ENCODE results near the gene GOPC. TPM values are rescaled to one million over a fixed set of nuclear protein-coding genes. Genes with fewer than 3 reads are reported as not detected.

The GOPC gene
- total RNA-seq, 3 donors from 2014 or later, result 25.6 to 36.6 (median 29.5) TPM

DNA sequence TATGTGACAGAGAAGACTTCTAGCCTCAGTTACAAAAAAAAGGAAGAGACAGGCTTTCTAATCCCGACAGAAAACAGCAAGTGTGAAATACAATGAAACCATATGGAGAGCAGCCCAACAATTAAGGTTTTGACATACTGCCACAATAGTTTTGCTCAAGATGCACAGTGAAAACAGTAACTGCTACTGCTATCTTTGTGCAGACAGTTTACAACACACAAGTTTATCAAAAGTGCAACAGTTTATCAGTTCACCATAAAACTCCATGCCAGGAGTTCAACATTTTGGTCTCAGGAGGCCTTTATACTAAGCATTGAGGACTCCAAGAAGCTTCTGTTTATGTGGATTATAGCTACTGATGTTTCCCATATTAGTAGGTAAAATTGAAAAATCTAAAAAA, 37.6 kb downstream of the GOPC start:
- no peak for DNase-seq (ENCODE audit: low spot score in 2 of 2)
- H3K36me3 ChIP-seq, result peaks cover 4% of the 10 kb centered on the region

DNA sequence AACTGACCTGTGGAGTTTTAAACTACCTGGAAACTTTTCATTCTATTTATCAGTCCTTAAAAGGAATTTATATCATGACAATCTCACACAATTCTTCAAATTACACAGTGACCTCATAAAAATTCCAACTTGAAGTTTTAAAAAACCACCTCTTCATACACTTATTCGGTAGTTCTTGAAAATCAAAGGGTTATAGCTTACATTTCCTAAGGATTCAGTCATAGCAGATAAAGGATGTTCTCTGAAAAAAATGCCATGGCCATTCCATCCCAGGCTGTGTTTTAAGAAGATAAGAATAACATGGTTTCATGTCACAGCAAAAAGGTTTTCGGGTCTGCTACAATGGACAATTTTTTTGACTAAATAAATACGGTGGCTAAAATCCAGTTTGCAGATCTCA, 41.2 kb downstream of the GOPC start:
- TF ChIP-seq POLR2AphosphoS5 (IDR thresholded peaks at IDR 0.05) (no peak), POLR2A (IDR thresholded peaks at IDR 0.05) (no peak)
- TF ChIP-seq, protein P1, sequence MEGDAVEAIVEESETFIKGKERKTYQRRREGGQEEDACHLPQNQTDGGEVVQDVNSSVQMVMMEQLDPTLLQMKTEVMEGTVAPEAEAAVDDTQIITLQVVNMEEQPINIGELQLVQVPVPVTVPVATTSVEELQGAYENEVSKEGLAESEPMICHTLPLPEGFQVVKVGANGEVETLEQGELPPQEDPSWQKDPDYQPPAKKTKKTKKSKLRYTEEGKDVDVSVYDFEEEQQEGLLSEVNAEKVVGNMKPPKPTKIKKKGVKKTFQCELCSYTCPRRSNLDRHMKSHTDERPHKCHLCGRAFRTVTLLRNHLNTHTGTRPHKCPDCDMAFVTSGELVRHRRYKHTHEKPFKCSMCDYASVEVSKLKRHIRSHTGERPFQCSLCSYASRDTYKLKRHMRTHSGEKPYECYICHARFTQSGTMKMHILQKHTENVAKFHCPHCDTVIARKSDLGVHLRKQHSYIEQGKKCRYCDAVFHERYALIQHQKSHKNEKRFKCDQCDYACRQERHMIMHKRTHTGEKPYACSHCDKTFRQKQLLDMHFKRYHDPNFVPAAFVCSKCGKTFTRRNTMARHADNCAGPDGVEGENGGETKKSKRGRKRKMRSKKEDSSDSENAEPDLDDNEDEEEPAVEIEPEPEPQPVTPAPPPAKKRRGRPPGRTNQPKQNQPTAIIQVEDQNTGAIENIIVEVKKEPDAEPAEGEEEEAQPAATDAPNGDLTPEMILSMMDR (IDR thresholded peaks at IDR 0.05), result no peak
- no peak for DNase-seq (ENCODE audit: low spot score in 2 of 2)
- H3K36me3 ChIP-seq, result no peaks in the 10 kb centered on the region
- no peaks in the 10 kb centered on the region for H3K4me1 ChIP-seq
- no peaks in the 10 kb centered on the region for H3K27me3 ChIP-seq
- intact Hi-C loops (cut with DNase I; ENCODE audit: low total_unique reads), result no loop called here
- no peak overlapping the region for H3K27ac ChIP-seq
- H3K4me3 ChIP-seq, result no peak overlapping the region
- no peaks in the 10 kb centered on the region for H3K9me3 ChIP-seq

More for the DNA sequence above, 37.6 kb downstream of the GOPC start:
- Histone ChIP-seq H3K27me3 (no peaks in the 10 kb centered on the region), H3K9me3 (no peaks in the 10 kb centered on the region), H3K4me3 (no peak overlapping the region), H3K27ac (no peak overlapping the region), H3K4me1 (no peaks in the 10 kb centered on the region)
- intact Hi-C loops (cut with DNase I; ENCODE audit: low total_unique reads), result no loop called here
- TF ChIP-seq POLR2AphosphoS5 (IDR thresholded peaks at IDR 0.05) (no peak), POLR2A (IDR thresholded peaks at IDR 0.05) (no peak)
- TF ChIP-seq, protein P1 (IDR thresholded peaks at IDR 0.05), result no peak

DNA sequence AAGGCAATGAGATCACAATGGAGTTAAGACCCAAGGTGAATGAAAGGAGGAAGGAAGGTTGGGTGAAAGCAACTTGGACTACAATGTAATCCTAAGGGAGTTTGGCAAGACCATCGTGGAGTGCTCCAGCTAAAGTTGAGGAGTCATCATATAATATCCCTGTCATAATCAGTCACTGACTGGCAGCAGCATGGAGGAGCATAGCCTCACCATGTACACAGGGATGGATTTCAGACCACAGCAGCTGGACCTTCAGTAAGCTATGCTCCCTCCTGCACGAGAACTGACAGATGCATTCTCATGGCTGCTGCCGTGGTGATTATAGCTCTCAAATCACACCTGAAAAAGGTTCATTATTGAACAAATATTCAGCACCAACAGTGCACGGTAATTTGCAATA, 43.0 kb downstream of the GOPC start:
- TF ChIP-seq, protein P1 (IDR thresholded peaks at IDR 0.05), result no peak
- TF ChIP-seq POLR2A (IDR thresholded peaks at IDR 0.05), result no peak
- TF ChIP-seq POLR2AphosphoS5 (IDR thresholded peaks at IDR 0.05), result no peak
- DNase-seq (ENCODE audit: low spot score in 2 of 2), result no peak
- no peak overlapping the region for H3K27ac ChIP-seq

DNA sequence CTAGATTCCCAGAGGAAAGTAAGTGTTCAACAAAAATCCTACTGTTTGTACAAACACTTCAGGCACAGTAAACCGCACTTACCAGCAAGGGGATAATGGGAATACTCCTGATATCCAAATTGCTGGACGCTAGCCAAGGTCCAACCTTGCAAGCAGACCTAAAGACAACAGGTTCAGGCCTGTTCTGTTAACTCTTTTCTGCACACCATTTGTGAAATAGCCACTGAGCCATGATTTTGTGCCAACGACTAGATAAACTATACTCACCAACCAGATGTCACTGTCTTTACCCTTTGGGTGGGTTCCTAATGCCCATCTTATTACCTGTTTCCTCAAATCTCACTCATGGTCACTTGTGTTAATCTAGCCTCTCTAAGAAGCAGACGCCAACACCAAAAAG, 43.5 kb downstream of the GOPC start:
- Histone ChIP-seq H3K36me3 (no peaks in the 10 kb centered on the region), H3K9me3 (no peaks in the 10 kb centered on the region), H3K4me3 (no peak overlapping the region), H3K4me1 (no peaks in the 10 kb centered on the region), H3K27me3 (no peaks in the 10 kb centered on the region), H3K27ac (no peak overlapping the region)
- intact Hi-C loops (cut with DNase I; ENCODE audit: low total_unique reads), result loop anchor here (10.0 kb wide), 1 partner anchor 204 kb away; no protein-coding TSS in a partner anchor
- TF ChIP-seq POLR2AphosphoS5 (IDR thresholded peaks at IDR 0.05), result no peak
- TF ChIP-seq, protein P1 (IDR thresholded peaks at IDR 0.05), result no peak
- TF ChIP-seq POLR2A (IDR thresholded peaks at IDR 0.05), result no peak
- DNase-seq (ENCODE audit: low spot score in 2 of 2), result no peak

More for the DNA sequence above, 43.0 kb downstream of the GOPC start:
- Histone ChIP-seq H3K4me3 (no peak overlapping the region), H3K4me1 (no peaks in the 10 kb centered on the region), H3K27me3 (no peaks in the 10 kb centered on the region), H3K9me3 (no peaks in the 10 kb centered on the region), H3K36me3 (no peaks in the 10 kb centered on the region)
- intact Hi-C loops (cut with DNase I; ENCODE audit: low total_unique reads), result loop anchor here (10.0 kb wide), 1 partner anchor 204 kb away; no protein-coding TSS in a partner anchor

DNA sequence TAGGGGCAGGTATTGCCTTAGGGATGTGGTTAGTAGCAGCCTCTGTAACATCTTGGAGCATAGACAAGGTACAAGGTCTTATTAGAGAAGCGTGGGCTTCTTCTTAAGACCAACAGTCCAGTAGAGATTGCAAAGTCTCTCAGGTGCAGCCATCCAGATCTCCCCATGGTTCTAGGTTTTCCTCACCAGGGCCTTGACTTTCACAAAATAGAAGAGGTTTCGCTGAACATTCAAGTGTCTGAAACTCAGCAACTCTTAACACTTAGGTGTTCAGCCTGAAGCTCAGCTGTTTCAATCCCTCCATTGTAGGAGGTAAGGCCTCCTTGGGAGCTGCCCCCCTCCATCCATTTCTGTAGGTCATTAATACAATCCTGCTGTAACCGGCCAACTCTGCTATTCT, 44.4 kb downstream of the GOPC start:
- Histone ChIP-seq H3K36me3 (no peaks in the 10 kb centered on the region), H3K27me3 (no peaks in the 10 kb centered on the region), H3K4me3 (no peak overlapping the region), H3K9me3 (no peaks in the 10 kb centered on the region), H3K27ac (no peak overlapping the region), H3K4me1 (no peaks in the 10 kb centered on the region)
- TF ChIP-seq POLR2AphosphoS5 (IDR thresholded peaks at IDR 0.05), result no peak
- TF ChIP-seq, protein P1 (IDR thresholded peaks at IDR 0.05), result no peak
- TF ChIP-seq POLR2A (IDR thresholded peaks at IDR 0.05), result no peak
- intact Hi-C loops (cut with DNase I; ENCODE audit: low total_unique reads), result loop anchor here (10.0 kb wide), 1 partner anchor 203 kb away; no protein-coding TSS in a partner anchor
- DNase-seq (ENCODE audit: low spot score in 2 of 2), result no peak

All from breast epithelium (tissue), 4 donors.